ENCODE results near the gene TUBGCP3. TPM values are rescaled to one million over a fixed set of nuclear protein-coding genes. Genes with fewer than 3 reads are reported as not detected.
"Not testable (repeated sequence)": the region's sequence is repeated elsewhere in the genome, so short reads cannot be mapped to it uniquely, and the experiment has no call there.

The TUBGCP3 gene
- 10 to 100 TPM; 41.5 to 43.2 TPM for total RNA-seq

- Mint-ChIP-seq H3K36me3 (peaks cover 18% of the 10 kb centered on the region), H3K27ac (peak within 1 kb of the TSS; percentile 97), H3K27me3 (no peaks in the 10 kb centered on the region), H3K4me1 (peaks cover 34% of the 10 kb centered on the region), H3K4me3 (peak within 1 kb of the TSS; percentile 97), H3K9me3 (no peaks in the 10 kb centered on the region)
- peak; percentile 84 for DNase-seq
Observed at GRCh38 chr13:112587764-112588489, at the start of gene TUBGCP3. TSS of gene TUBGCP3 (minus strand) at chr13:112588153. CDS start at chr13:112587980, 173 bp downstream.

DNA sequence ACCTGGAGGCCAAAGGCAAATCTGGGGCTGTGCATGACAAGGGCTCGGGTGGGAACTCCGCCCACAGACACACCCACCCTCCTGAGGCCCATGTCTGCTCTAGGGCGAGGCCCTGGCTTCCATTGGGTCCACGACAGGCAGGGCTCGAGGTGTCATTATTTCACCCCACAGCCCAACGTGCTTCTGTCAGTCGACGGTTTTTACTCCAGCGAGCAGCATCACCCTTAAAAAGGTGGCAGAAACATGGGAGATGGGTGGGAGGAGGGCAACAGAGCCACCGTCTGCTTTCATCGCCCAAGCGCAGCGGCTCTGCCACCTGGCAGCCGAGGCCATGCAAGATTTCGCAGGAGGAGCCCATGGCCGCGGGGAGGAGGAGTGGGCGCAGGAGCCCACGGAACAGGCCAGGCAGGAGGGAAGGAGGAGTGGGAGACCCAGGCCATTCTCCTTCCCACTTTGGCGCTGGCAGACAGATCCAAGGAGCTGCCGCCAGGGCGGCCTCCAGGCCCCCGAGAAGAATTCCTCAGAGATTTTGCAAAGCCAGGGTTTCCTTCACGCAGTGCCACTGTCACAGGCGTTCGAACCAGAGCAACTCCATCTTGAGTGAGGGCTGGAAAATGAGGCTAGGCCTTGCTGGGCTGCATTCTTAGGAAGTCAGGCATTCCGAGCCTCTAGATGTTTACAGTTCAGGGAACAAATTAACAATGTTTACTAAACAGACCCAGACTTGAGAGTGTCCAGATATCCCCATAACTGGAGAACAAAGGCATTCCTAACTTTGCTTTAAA lies 49.3 kb upstream of the TUBGCP3 start:
- H3K27me3 Mint-ChIP-seq, result peaks cover 49% of the 10 kb centered on the region
- H3K36me3 Mint-ChIP-seq, result no peaks in the 10 kb centered on the region
- no peak overlapping the region for H3K27ac Mint-ChIP-seq
- H3K4me1 Mint-ChIP-seq, result peaks cover 6% of the 10 kb centered on the region
- no peak overlapping the region for H3K4me3 Mint-ChIP-seq
- H3K9me3 Mint-ChIP-seq, result no peaks in the 10 kb centered on the region
- DNase-seq, result no peak

GRCh38 chr13:112636401-112636975 lies 48.5 kb upstream of the TUBGCP3 start:
- H3K36me3 Mint-ChIP-seq, result no peaks in the 10 kb centered on the region
- H3K27me3 Mint-ChIP-seq, result peaks cover 49% of the 10 kb centered on the region
- H3K4me3 Mint-ChIP-seq, result no peak overlapping the region
- H3K27ac Mint-ChIP-seq, result no peak overlapping the region
- no peak for DNase-seq
- H3K9me3 Mint-ChIP-seq, result no peaks in the 10 kb centered on the region
- H3K4me1 Mint-ChIP-seq, result peaks cover 6% of the 10 kb centered on the region

DNA sequence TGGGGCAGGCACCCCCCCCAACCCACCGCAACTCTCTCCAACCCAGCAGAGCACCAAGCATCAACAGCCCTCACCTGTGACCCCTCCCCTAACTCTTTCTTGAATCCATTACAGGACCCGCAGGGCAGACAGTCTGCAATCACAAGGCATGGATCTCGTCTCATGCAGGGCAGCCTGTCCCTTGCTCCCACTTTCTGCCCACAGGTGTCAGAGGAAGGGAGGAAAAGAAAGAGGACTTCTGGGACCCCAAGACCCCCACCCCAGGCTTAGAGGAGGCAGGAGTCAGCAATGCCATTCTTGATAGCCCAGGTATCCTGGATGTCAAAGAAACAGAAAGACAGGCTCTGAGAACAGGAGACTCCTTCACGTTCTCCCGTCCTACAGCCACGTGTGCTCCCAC lies 47.4 kb upstream of the TUBGCP3 start:
- Mint-ChIP-seq H3K4me3 (no peak overlapping the region), H3K4me1 (no peaks in the 10 kb centered on the region), H3K27ac (no peak overlapping the region), H3K27me3 (peaks cover 41% of the 10 kb centered on the region), H3K9me3 (no peaks in the 10 kb centered on the region), H3K36me3 (no peaks in the 10 kb centered on the region)
- DNase-seq, result no peak

GRCh38 chr13:112634102-112634501 lies 46.1 kb upstream of the TUBGCP3 start:
- no peak for DNase-seq
- no peaks in the 10 kb centered on the region for H3K4me1 Mint-ChIP-seq
- H3K27ac Mint-ChIP-seq, result no peak overlapping the region
- no peaks in the 10 kb centered on the region for H3K36me3 Mint-ChIP-seq
- peaks cover 31% of the 10 kb centered on the region for H3K27me3 Mint-ChIP-seq
- H3K4me3 Mint-ChIP-seq, result no peak overlapping the region
- H3K9me3 Mint-ChIP-seq, result no peaks in the 10 kb centered on the region

GRCh38 chr13:112630226-112630625 lies 42.3 kb upstream of the TUBGCP3 start:
- not testable (repeated sequence) for H3K36me3 Mint-ChIP-seq, H3K4me1 Mint-ChIP-seq, H3K4me3 Mint-ChIP-seq, DNase-seq, H3K9me3 Mint-ChIP-seq, H3K27me3 Mint-ChIP-seq, H3K27ac Mint-ChIP-seq

- Mint-ChIP-seq H3K36me3 (no peaks in the 10 kb centered on the region), H3K9me3 (no peaks in the 10 kb centered on the region)
Observed at GRCh38 chr13:112629161-112629560, 41.2 kb upstream of the TUBGCP3 start.

GRCh38 chr13:112627613-112628012 lies 39.7 kb upstream of the TUBGCP3 start:
- not testable (repeated sequence) for H3K27me3 Mint-ChIP-seq, DNase-seq, H3K36me3 Mint-ChIP-seq, H3K4me3 Mint-ChIP-seq, H3K27ac Mint-ChIP-seq, H3K4me1 Mint-ChIP-seq, H3K9me3 Mint-ChIP-seq

More at GRCh38 chr13:112629161-112629560, 41.2 kb upstream of the TUBGCP3 start:
- no peak overlapping the region for H3K27ac Mint-ChIP-seq
- H3K4me3 Mint-ChIP-seq, result no peak overlapping the region
- H3K4me1 Mint-ChIP-seq, result no peaks in the 10 kb centered on the region
- H3K27me3 Mint-ChIP-seq, result peaks cover 7% of the 10 kb centered on the region
- no peak for DNase-seq

- no peak overlapping the region for H3K27ac Mint-ChIP-seq
- DNase-seq, result no peak
- no peaks in the 10 kb centered on the region for H3K9me3 Mint-ChIP-seq
- H3K36me3 Mint-ChIP-seq, result no peaks in the 10 kb centered on the region
- peaks cover 7% of the 10 kb centered on the region for H3K27me3 Mint-ChIP-seq
- H3K4me1 Mint-ChIP-seq, result no peaks in the 10 kb centered on the region
- no peak overlapping the region for H3K4me3 Mint-ChIP-seq
Observed at GRCh38 chr13:112627161-112627560, 39.2 kb upstream of the TUBGCP3 start.

- DNase-seq, result no peak
- H3K4me3 Mint-ChIP-seq, result no peak overlapping the region
Observed at GRCh38 chr13:112626761-112627160, 38.8 kb upstream of the TUBGCP3 start.

DNA sequence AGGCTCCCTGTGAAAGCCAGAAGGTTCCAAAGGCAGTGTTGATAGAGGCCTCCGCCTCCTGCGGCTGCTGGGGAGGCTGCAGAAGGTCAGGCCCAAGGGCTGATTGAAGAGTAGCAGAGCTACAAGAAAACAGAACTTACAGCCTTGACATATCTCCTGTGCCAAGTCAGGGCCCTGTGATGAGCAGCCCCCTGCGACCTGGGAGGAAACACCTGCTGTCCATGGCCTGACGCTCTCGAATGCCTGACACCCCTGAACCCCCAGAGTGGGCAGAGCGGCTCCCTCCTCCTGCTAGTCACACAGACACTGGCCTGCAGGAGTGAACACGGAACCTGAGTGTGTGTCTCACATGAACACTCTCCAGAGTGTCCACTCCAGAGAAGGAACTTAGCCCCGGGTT lies 38.2 kb upstream of the TUBGCP3 start:
- Mint-ChIP-seq H3K4me3 (no peak overlapping the region), H3K27me3 (peaks cover 7% of the 10 kb centered on the region), H3K27ac (no peak overlapping the region), H3K36me3 (no peaks in the 10 kb centered on the region), H3K9me3 (no peaks in the 10 kb centered on the region), H3K4me1 (no peaks in the 10 kb centered on the region)
- DNase-seq, result no peak

More at GRCh38 chr13:112626761-112627160, 38.8 kb upstream of the TUBGCP3 start:
- Mint-ChIP-seq H3K36me3 (no peaks in the 10 kb centered on the region), H3K27me3 (peaks cover 7% of the 10 kb centered on the region), H3K4me1 (no peaks in the 10 kb centered on the region), H3K27ac (no peak overlapping the region), H3K9me3 (no peaks in the 10 kb centered on the region)

DNA sequence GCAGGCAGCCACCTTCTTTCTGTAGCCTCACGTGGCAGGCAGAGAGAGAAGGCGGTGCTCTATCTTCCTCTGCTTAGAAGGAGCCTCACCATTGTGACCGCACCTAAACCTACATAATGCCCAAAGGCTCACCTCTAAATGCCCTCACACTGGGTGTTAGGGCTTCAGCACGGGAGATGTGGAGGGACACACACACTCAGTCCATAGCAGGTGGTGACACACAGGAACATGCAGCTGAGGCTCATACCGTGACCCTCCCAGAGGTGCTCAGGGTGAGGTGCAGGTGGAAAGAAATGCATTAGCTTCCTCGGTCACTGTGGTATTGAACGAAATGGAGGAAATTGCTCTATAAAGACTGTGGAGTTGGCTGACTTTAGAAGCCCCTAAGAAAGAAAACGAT lies 37.7 kb upstream of the TUBGCP3 start:
- Mint-ChIP-seq H3K27me3 (peaks cover 7% of the 10 kb centered on the region), H3K27ac (no peak overlapping the region), H3K4me1 (no peaks in the 10 kb centered on the region), H3K9me3 (no peaks in the 10 kb centered on the region), H3K36me3 (no peaks in the 10 kb centered on the region), H3K4me3 (no peak overlapping the region)
- no peak for DNase-seq

DNA sequence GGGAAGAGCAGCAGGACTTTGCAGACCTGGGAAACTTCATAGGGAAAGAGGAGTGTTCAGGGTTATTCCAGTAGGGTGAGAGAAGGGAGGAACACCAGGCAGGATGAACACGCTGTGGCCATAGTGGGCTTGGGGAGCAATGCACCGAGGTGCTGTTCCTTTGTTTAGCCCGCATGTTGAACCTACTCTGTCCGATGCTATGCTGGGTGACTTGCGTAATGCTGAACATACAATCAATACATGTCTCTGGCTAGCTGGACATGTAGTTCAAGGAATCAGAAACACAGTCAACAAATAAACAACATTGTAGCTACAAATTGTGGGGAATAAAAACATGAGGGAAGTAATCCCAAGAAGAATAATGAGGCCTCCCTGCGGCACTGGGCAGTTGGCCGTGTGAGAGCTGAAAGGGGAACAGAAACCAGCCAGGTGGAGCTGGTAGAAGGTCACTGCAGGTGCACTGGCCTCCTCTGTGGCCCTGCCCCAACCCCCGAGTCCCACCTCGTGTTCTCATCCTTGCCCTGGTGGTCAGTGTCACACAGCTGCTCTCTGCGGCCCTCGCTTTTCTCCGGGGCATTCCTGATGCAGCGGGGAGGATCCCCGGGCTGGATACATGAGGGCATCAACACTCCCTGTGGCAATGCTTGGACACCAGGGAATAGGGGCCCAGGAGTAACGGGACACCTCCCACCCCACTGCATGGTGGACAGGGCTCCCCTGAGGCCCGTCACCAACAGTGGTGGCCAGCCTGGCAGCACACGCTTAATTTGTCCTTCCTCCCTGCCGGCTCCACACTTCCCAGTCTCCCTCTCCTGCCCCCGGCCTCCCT lies 36.9 kb upstream of the TUBGCP3 start:
- no peak for DNase-seq
- Mint-ChIP-seq H3K27ac (no peak overlapping the region), H3K4me3 (no peak overlapping the region), H3K9me3 (no peaks in the 10 kb centered on the region), H3K4me1 (no peaks in the 10 kb centered on the region), H3K36me3 (no peaks in the 10 kb centered on the region), H3K27me3 (peaks cover 7% of the 10 kb centered on the region)

- no peaks in the 10 kb centered on the region for H3K9me3 Mint-ChIP-seq
- no peak overlapping the region for H3K27ac Mint-ChIP-seq
- no peak overlapping the region for H3K4me3 Mint-ChIP-seq
- H3K4me1 Mint-ChIP-seq, result no peaks in the 10 kb centered on the region
- no peaks in the 10 kb centered on the region for H3K36me3 Mint-ChIP-seq
- peaks cover 3% of the 10 kb centered on the region for H3K27me3 Mint-ChIP-seq
- no peak for DNase-seq
Observed at GRCh38 chr13:112624040-112624439, 36.1 kb upstream of the TUBGCP3 start.
